ENCODE measurements around the gene CLEC3B. TPM values are rescaled to one million over a fixed set of nuclear protein-coding genes. Genes with fewer than 3 reads are reported as not detected.

Gene CLEC3B
- total RNA-seq, 1 donor from 2014 or later: 50.3 TPM

DNA sequence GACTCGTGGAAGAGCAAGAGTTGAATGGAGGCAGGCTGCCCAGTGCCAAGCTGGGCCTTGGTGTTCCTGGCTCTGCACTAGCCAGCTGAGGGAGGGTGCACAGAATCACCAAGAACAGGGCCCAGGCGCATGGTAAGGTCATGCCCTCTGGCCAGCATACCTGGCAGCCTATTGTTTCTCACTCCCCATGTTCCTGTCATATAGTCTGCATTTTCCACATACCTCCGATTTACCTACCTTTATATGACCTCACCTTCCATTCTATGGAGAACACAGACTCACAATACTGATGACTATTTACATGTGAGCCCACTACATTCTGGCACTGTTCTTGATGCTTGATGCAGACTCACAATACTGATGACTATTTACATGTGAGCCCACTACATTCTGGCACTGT lies 5.4 kb downstream of the CLEC3B start:
- no peak for DNase-seq (ENCODE audit: low spot score)
- Mint-ChIP-seq H3K4me3 (ENCODE audit: unreplicated experiment) (no peak overlapping the region), H3K9me3 (ENCODE audit: low read depth) (no peaks in the 10 kb centered on the region), H3K36me3 (ENCODE audit: low read depth) (peaks cover 5% of the 10 kb centered on the region), H3K27me3 (ENCODE audit: low read depth) (no peaks in the 10 kb centered on the region), H3K27ac (ENCODE audit: unreplicated experiment) (no peak overlapping the region), H3K4me1 (ENCODE audit: low read depth) (peaks cover 50% of the 10 kb centered on the region)
- TF ChIP-seq, protein P1, sequence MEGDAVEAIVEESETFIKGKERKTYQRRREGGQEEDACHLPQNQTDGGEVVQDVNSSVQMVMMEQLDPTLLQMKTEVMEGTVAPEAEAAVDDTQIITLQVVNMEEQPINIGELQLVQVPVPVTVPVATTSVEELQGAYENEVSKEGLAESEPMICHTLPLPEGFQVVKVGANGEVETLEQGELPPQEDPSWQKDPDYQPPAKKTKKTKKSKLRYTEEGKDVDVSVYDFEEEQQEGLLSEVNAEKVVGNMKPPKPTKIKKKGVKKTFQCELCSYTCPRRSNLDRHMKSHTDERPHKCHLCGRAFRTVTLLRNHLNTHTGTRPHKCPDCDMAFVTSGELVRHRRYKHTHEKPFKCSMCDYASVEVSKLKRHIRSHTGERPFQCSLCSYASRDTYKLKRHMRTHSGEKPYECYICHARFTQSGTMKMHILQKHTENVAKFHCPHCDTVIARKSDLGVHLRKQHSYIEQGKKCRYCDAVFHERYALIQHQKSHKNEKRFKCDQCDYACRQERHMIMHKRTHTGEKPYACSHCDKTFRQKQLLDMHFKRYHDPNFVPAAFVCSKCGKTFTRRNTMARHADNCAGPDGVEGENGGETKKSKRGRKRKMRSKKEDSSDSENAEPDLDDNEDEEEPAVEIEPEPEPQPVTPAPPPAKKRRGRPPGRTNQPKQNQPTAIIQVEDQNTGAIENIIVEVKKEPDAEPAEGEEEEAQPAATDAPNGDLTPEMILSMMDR (IDR thresholded peaks at IDR 0.05): no peak

DNA sequence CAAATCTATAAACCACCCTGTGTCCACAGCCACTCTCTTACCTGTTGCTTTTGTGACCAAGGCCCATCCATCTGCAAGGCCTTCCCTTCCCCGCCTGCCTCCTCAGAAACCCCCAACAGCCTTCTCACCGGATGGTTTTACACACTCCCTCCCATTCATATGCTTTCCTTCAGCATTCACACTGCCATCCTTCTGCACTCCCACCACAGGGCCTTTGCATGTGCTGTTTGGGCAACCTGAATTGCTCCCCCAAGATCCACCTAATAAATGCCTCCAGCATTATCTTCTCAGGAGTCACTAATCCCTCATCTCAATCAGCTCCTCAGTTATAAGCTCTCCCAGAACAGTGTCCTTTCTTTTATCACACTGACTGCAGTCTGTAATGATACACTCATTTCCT lies 6.0 kb downstream of the CLEC3B start:
- Mint-ChIP-seq H3K27me3 (ENCODE audit: low read depth) (no peaks in the 10 kb centered on the region), H3K4me3 (ENCODE audit: unreplicated experiment) (no peak overlapping the region), H3K27ac (ENCODE audit: unreplicated experiment) (no peak overlapping the region), H3K9me3 (ENCODE audit: low read depth) (no peaks in the 10 kb centered on the region), H3K36me3 (ENCODE audit: low read depth) (peaks cover 5% of the 10 kb centered on the region), H3K4me1 (ENCODE audit: low read depth) (peaks cover 49% of the 10 kb centered on the region)
- DNase-seq (ENCODE audit: low spot score): no peak
- TF ChIP-seq, protein P1 (IDR thresholded peaks at IDR 0.05): no peak

DNA sequence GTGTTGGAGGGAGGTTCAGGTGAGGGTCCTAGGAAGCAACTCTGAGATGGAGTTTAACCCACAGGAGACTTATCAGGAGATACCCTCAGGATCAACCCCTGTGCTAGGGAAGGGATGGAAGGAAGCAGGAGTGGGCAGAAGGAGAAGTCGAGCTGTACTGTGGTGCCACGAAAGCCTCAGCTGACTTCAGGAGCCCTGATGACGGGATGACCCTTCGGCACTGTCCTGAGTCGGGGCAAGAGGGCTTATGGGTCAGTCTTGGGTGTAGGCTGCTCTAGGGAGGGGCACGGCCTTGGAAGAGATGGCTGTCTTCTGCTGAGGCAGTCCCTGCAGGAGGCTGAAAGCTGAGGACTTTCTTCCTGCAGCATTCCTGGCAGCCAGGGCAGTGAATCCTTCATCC lies 7.7 kb downstream of the CLEC3B start:
- H3K9me3 Mint-ChIP-seq (ENCODE audit: low read depth): no peaks in the 10 kb centered on the region
- H3K27me3 Mint-ChIP-seq (ENCODE audit: low read depth): no peaks in the 10 kb centered on the region
- TF ChIP-seq, protein P1 (IDR thresholded peaks at IDR 0.05): no peak
- H3K4me1 Mint-ChIP-seq (ENCODE audit: low read depth): peaks cover 46% of the 10 kb centered on the region
- no peak overlapping the region for H3K4me3 Mint-ChIP-seq (ENCODE audit: unreplicated experiment)
- DNase-seq (ENCODE audit: low spot score): no peak
- peaks cover 5% of the 10 kb centered on the region for H3K36me3 Mint-ChIP-seq (ENCODE audit: low read depth)
- no peak overlapping the region for H3K27ac Mint-ChIP-seq (ENCODE audit: unreplicated experiment)

DNA sequence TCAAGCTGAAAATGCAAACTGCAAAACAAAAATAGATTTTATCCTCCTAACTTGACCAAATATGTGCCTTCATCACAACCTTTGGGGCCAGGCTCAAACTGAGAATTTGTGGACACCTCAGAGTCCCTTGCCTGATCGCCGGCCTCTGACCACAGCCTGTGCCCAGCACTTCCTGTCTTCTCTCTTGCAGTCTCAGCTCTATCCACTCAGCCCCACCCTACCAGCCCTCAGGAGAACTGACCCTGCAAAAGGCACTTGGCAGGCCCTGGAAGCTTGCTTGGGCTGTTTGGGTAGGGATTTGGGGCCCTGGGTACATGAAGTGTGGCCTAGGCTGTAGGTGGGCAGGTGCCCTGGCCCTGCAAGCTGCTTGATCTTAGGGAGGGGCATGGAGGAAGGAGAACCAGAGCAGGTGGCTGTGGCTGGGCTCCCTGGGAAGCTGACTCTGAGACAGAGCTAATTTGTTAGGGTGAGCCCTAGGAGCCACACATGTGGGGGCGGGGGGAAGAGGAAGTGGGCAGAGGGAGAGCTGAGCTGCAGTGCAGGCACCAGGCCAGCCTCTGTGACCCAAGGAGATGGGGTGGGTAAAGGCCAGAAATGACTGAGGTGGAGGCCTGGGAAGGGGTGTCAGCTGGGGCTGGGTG lies 8.6 kb downstream of the CLEC3B start:
- no peak for DNase-seq (ENCODE audit: low spot score)
- Mint-ChIP-seq H3K4me3 (ENCODE audit: unreplicated experiment) (no peak overlapping the region), H3K27ac (ENCODE audit: unreplicated experiment) (peak overlapping the region; percentile 66), H3K4me1 (ENCODE audit: low read depth) (peaks cover 39% of the 10 kb centered on the region), H3K36me3 (ENCODE audit: low read depth) (peaks cover 5% of the 10 kb centered on the region), H3K9me3 (ENCODE audit: low read depth) (no peaks in the 10 kb centered on the region), H3K27me3 (ENCODE audit: low read depth) (no peaks in the 10 kb centered on the region)
- TF ChIP-seq, protein P1 (IDR thresholded peaks at IDR 0.05): no peak

- Mint-ChIP-seq H3K27me3 (ENCODE audit: low read depth) (no peaks in the 10 kb centered on the region), H3K36me3 (ENCODE audit: low read depth) (peaks cover 5% of the 10 kb centered on the region), H3K27ac (ENCODE audit: unreplicated experiment) (peak overlapping the region; percentile 79), H3K9me3 (ENCODE audit: low read depth) (no peaks in the 10 kb centered on the region), H3K4me3 (ENCODE audit: unreplicated experiment) (peak overlapping the region; percentile 62), H3K4me1 (ENCODE audit: low read depth) (peaks cover 37% of the 10 kb centered on the region)
- TF ChIP-seq, protein P1 (IDR thresholded peaks at IDR 0.05): peak; percentile 36
- DNase-seq (ENCODE audit: low spot score): peak; percentile 90
Measured at GRCh38 chr3:45035441-45036301, 9.6 kb downstream of the CLEC3B start.

All from chondrocyte (in vitro differentiated cells).